ENCODE data around the gene TRAPPC2L.

TRAPPC2L gene

GRCh38 chr16:88830783-88831182 is 26.1 kb upstream of the TRAPPC2L start:
- H3K9ac ChIP-seq (ENCODE audit: low read length in 2 of 2): no peak overlapping the region
- H3K36me3 ChIP-seq (ENCODE audit: control insufficient read depth in 2 of 2, insufficient read depth in 2 of 2, low read length in 2 of 2): peaks cover 0 to 14% of the 10 kb centered on the region in 2 donors
- H3K4me1 ChIP-seq (ENCODE audit: control insufficient read depth, insufficient read depth, low read length): peaks cover 2% of the 10 kb centered on the region
- H3K27me3 ChIP-seq (ENCODE audit: control insufficient read depth in 1 of 2, insufficient read depth in 2 of 2, low read length in 2 of 2): no peaks in the 10 kb centered on the region
- H3K9me3 ChIP-seq (ENCODE audit: control insufficient read depth in 2 of 2, low read length in 2 of 2): no peaks in the 10 kb centered on the region
- H3K27ac ChIP-seq (ENCODE audit: low read length): no peak overlapping the region
- H3K4me3 ChIP-seq (ENCODE audit: low read length in 2 of 2): no peak overlapping the region

GRCh38 chr16:88831838-88832237 is 25.1 kb upstream of the TRAPPC2L start:
- H3K27me3 ChIP-seq (ENCODE audit: control insufficient read depth in 1 of 2, insufficient read depth in 2 of 2, low read length in 2 of 2): no peaks in the 10 kb centered on the region
- H3K36me3 ChIP-seq (ENCODE audit: control insufficient read depth in 2 of 2, insufficient read depth in 2 of 2, low read length in 2 of 2): peaks cover 0 to 13% of the 10 kb centered on the region in 2 donors
- no peak overlapping the region for H3K4me3 ChIP-seq (ENCODE audit: low read length in 2 of 2)

GRCh38 chr16:88833086-88833485 is 23.8 kb upstream of the TRAPPC2L start:
- Histone ChIP-seq H3K9me3 (ENCODE audit: control insufficient read depth in 2 of 2, low read length in 2 of 2) (no peaks in the 10 kb centered on the region), H3K27me3 (ENCODE audit: control insufficient read depth in 1 of 2, insufficient read depth in 2 of 2, low read length in 2 of 2) (no peaks in the 10 kb centered on the region), H3K4me1 (ENCODE audit: control insufficient read depth, insufficient read depth, low read length) (peaks cover 2% of the 10 kb centered on the region), H3K4me3 (ENCODE audit: low read length in 2 of 2) (no peak overlapping the region), H3K36me3 (ENCODE audit: control insufficient read depth in 2 of 2, insufficient read depth in 2 of 2, low read length in 2 of 2) (peaks cover 0 to 8% of the 10 kb centered on the region in 2 donors), H3K9ac (ENCODE audit: low read length in 2 of 2) (no peak overlapping the region), H3K27ac (ENCODE audit: low read length) (no peak overlapping the region)

More at GRCh38 chr16:88831838-88832237, 25.1 kb upstream of the TRAPPC2L start:
- peaks cover 2% of the 10 kb centered on the region for H3K4me1 ChIP-seq (ENCODE audit: control insufficient read depth, insufficient read depth, low read length)
- H3K27ac ChIP-seq (ENCODE audit: low read length): no peak overlapping the region
- no peak overlapping the region for H3K9ac ChIP-seq (ENCODE audit: low read length in 2 of 2)
- H3K9me3 ChIP-seq (ENCODE audit: control insufficient read depth in 2 of 2, low read length in 2 of 2): no peaks in the 10 kb centered on the region

GRCh38 chr16:88834670-88835069 is 22.3 kb upstream of the TRAPPC2L start:
- peaks cover 2% of the 10 kb centered on the region for H3K4me1 ChIP-seq (ENCODE audit: control insufficient read depth, insufficient read depth, low read length)
- H3K27me3 ChIP-seq (ENCODE audit: control insufficient read depth in 1 of 2, insufficient read depth in 2 of 2, low read length in 2 of 2): no peaks in the 10 kb centered on the region
- peaks cover 7 to 9% of the 10 kb centered on the region in 2 donors for H3K36me3 ChIP-seq (ENCODE audit: control insufficient read depth in 2 of 2, insufficient read depth in 2 of 2, low read length in 2 of 2)
- no peaks in the 10 kb centered on the region for H3K9me3 ChIP-seq (ENCODE audit: control insufficient read depth in 2 of 2, low read length in 2 of 2)
- no peak overlapping the region for H3K4me3 ChIP-seq (ENCODE audit: low read length in 2 of 2)
- no peak overlapping the region for H3K9ac ChIP-seq (ENCODE audit: low read length in 2 of 2)
- H3K27ac ChIP-seq (ENCODE audit: low read length): no peak overlapping the region

- Histone ChIP-seq H3K27me3 (ENCODE audit: control insufficient read depth in 1 of 2, insufficient read depth in 2 of 2, low read length in 2 of 2) (no peaks in the 10 kb centered on the region), H3K4me3 (ENCODE audit: low read length in 2 of 2) (no peak overlapping the region), H3K9ac (ENCODE audit: low read length in 2 of 2) (no peak overlapping the region), H3K9me3 (ENCODE audit: control insufficient read depth in 2 of 2, low read length in 2 of 2) (no peaks in the 10 kb centered on the region), H3K27ac (ENCODE audit: low read length) (no peak overlapping the region), H3K36me3 (ENCODE audit: control insufficient read depth in 2 of 2, insufficient read depth in 2 of 2, low read length in 2 of 2) (peaks cover 12 to 14% of the 10 kb centered on the region in 2 donors), H3K4me1 (ENCODE audit: control insufficient read depth, insufficient read depth, low read length) (no peaks in the 10 kb centered on the region)
These were observed 21.5 kb upstream of the TRAPPC2L start for GRCh38 chr16:88835383-88835782.

- H3K9ac ChIP-seq (ENCODE audit: low read length in 2 of 2): no peak overlapping the region
- H3K27ac ChIP-seq (ENCODE audit: low read length): no peak overlapping the region
- H3K4me1 ChIP-seq (ENCODE audit: control insufficient read depth, insufficient read depth, low read length): no peaks in the 10 kb centered on the region
- H3K4me3 ChIP-seq (ENCODE audit: low read length in 2 of 2): no peak overlapping the region
- H3K27me3 ChIP-seq (ENCODE audit: control insufficient read depth in 1 of 2, insufficient read depth in 2 of 2, low read length in 2 of 2): no peaks in the 10 kb centered on the region
- H3K36me3 ChIP-seq (ENCODE audit: control insufficient read depth in 2 of 2, insufficient read depth in 2 of 2, low read length in 2 of 2): peaks cover 15 to 16% of the 10 kb centered on the region in 2 donors
- H3K9me3 ChIP-seq (ENCODE audit: control insufficient read depth in 2 of 2, low read length in 2 of 2): no peaks in the 10 kb centered on the region
These were observed 21.1 kb upstream of the TRAPPC2L start for GRCh38 chr16:88835818-88836217.

- H3K9ac ChIP-seq (ENCODE audit: low read length in 2 of 2): no peak overlapping the region
- no peaks in the 10 kb centered on the region for H3K4me1 ChIP-seq (ENCODE audit: control insufficient read depth, insufficient read depth, low read length)
- H3K27me3 ChIP-seq (ENCODE audit: control insufficient read depth in 1 of 2, insufficient read depth in 2 of 2, low read length in 2 of 2): no peaks in the 10 kb centered on the region
- no peak overlapping the region for H3K4me3 ChIP-seq (ENCODE audit: low read length in 2 of 2)
- H3K27ac ChIP-seq (ENCODE audit: low read length): no peak overlapping the region
- no peaks in the 10 kb centered on the region for H3K9me3 ChIP-seq (ENCODE audit: control insufficient read depth in 2 of 2, low read length in 2 of 2)
- H3K36me3 ChIP-seq (ENCODE audit: control insufficient read depth in 2 of 2, insufficient read depth in 2 of 2, low read length in 2 of 2): peaks cover 16% of the 10 kb centered on the region in 2 donors
These were observed 20.1 kb upstream of the TRAPPC2L start for GRCh38 chr16:88836791-88837190.

- no peak overlapping the region for H3K4me3 ChIP-seq (ENCODE audit: low read length in 2 of 2)
- no peaks in the 10 kb centered on the region for H3K4me1 ChIP-seq (ENCODE audit: control insufficient read depth, insufficient read depth, low read length)
- no peaks in the 10 kb centered on the region for H3K9me3 ChIP-seq (ENCODE audit: control insufficient read depth in 2 of 2, low read length in 2 of 2)
- H3K9ac ChIP-seq (ENCODE audit: low read length in 2 of 2): no peak overlapping the region
- no peaks in the 10 kb centered on the region for H3K27me3 ChIP-seq (ENCODE audit: control insufficient read depth in 1 of 2, insufficient read depth in 2 of 2, low read length in 2 of 2)
- peaks cover 16 to 21% of the 10 kb centered on the region in 2 donors for H3K36me3 ChIP-seq (ENCODE audit: control insufficient read depth in 2 of 2, insufficient read depth in 2 of 2, low read length in 2 of 2)
- H3K27ac ChIP-seq (ENCODE audit: low read length): no peak overlapping the region
These were observed 19.1 kb upstream of the TRAPPC2L start for GRCh38 chr16:88837806-88838205.

GRCh38 chr16:88838566-88838965 is 18.4 kb upstream of the TRAPPC2L start:
- H3K27me3 ChIP-seq (ENCODE audit: control insufficient read depth in 1 of 2, insufficient read depth in 2 of 2, low read length in 2 of 2): no peaks in the 10 kb centered on the region
- H3K4me1 ChIP-seq (ENCODE audit: control insufficient read depth, insufficient read depth, low read length): no peaks in the 10 kb centered on the region
- H3K9ac ChIP-seq (ENCODE audit: low read length in 2 of 2): no peak overlapping the region
- no peak overlapping the region for H3K27ac ChIP-seq (ENCODE audit: low read length)
- H3K9me3 ChIP-seq (ENCODE audit: control insufficient read depth in 2 of 2, low read length in 2 of 2): no peaks in the 10 kb centered on the region
- H3K4me3 ChIP-seq (ENCODE audit: low read length in 2 of 2): no peak overlapping the region
- peaks cover 16 to 21% of the 10 kb centered on the region in 2 donors for H3K36me3 ChIP-seq (ENCODE audit: control insufficient read depth in 2 of 2, insufficient read depth in 2 of 2, low read length in 2 of 2)

- Histone ChIP-seq H3K4me3 (ENCODE audit: low read length in 2 of 2) (no peak overlapping the region), H3K27me3 (ENCODE audit: control insufficient read depth in 1 of 2, insufficient read depth in 2 of 2, low read length in 2 of 2) (no peaks in the 10 kb centered on the region), H3K36me3 (ENCODE audit: control insufficient read depth in 2 of 2, insufficient read depth in 2 of 2, low read length in 2 of 2) (peaks cover 16 to 21% of the 10 kb centered on the region in 2 donors), H3K9ac (ENCODE audit: low read length in 2 of 2) (no peak overlapping the region), H3K9me3 (ENCODE audit: control insufficient read depth in 2 of 2, low read length in 2 of 2) (no peaks in the 10 kb centered on the region), H3K27ac (ENCODE audit: low read length) (no peak overlapping the region), H3K4me1 (ENCODE audit: control insufficient read depth, insufficient read depth, low read length) (no peaks in the 10 kb centered on the region)
These were observed 17.8 kb upstream of the TRAPPC2L start for GRCh38 chr16:88839026-88839529.

- Histone ChIP-seq H3K27me3 (ENCODE audit: control insufficient read depth in 1 of 2, insufficient read depth in 2 of 2, low read length in 2 of 2) (no peaks in the 10 kb centered on the region), H3K36me3 (ENCODE audit: control insufficient read depth in 2 of 2, insufficient read depth in 2 of 2, low read length in 2 of 2) (peaks cover 13 to 21% of the 10 kb centered on the region in 2 donors), H3K9me3 (ENCODE audit: control insufficient read depth in 2 of 2, low read length in 2 of 2) (no peaks in the 10 kb centered on the region), H3K4me3 (ENCODE audit: low read length in 2 of 2) (no peak overlapping the region), H3K9ac (ENCODE audit: low read length in 2 of 2) (no peak overlapping the region), H3K27ac (ENCODE audit: low read length) (no peak overlapping the region), H3K4me1 (ENCODE audit: control insufficient read depth, insufficient read depth, low read length) (no peaks in the 10 kb centered on the region)
These were observed 17.0 kb upstream of the TRAPPC2L start for GRCh38 chr16:88839745-88840599.

Data from stomach smooth muscle (tissue), 2 donors.